H54 (cell line): Measurements from ENCODE around the gene TLCD1.
A peak's percentile ranks its signal among the peaks of the same experiment; 100 is the strongest.

ENCODE experiments used
- DNase-seq: peaks from one replicate; pipeline ENCODE4 v3.0.0; 2011; ENCODE audit warnings: low spot score, mixed read lengths; ENCODE audit not compliant: insufficient read length
- FAIRE-seq: peaks from 3 replicates; lab custom pipeline; 2011; peaks lifted over from hg19 to GRCh38; lab: Jason Lieb, UNC
- POLR2A ChIP-seq: IDR thresholded peaks from 2 replicates; pipeline ENCODE4 v1.6.1; 2011; ENCODE audit warnings: low read depth, mild to moderate bottlenecking, low read length

TLCD1 gene

GRCh38 chr17:28750178-28751047, 24.4 kb upstream of the TLCD1 start:
- DNase-seq (peak; percentile 78), FAIRE-seq (no peak)
- TF ChIP-seq POLR2A, result no peak

GRCh38 chr17:28749516-28750177, 23.6 kb upstream of the TLCD1 start:
- DNase-seq (no peak), FAIRE-seq (no peak)
- TF ChIP-seq POLR2A, result no peak

GRCh38 chr17:28748852-28749515, 23.0 kb upstream of the TLCD1 start:
- no peak for FAIRE-seq
- TF ChIP-seq POLR2A, result no peak

GRCh38 chr17:28747801-28748750, 22.0 kb upstream of the TLCD1 start:
- no peak for TF ChIP-seq POLR2A
- no peak for DNase-seq
- no peak for FAIRE-seq

More at GRCh38 chr17:28748852-28749515, 23.0 kb upstream of the TLCD1 start:
- no peak for DNase-seq

GRCh38 chr17:28747051-28747691, 21.1 kb upstream of the TLCD1 start:
- no peak for TF ChIP-seq POLR2A
- FAIRE-seq (no peak), DNase-seq (no peak)

GRCh38 chr17:28746611-28747050, 20.6 kb upstream of the TLCD1 start:
- FAIRE-seq (no peak), DNase-seq (no peak)
- no peak for TF ChIP-seq POLR2A

- DNase-seq (peak; percentile 83), FAIRE-seq (no peak)
- TF ChIP-seq POLR2A, result no peak
These were observed 19.9 kb upstream of the TLCD1 start for GRCh38 chr17:28745786-28746411.

- peak; percentile 33; the same call in 1 of the 2 replicates for TF ChIP-seq POLR2A
- FAIRE-seq, result no peak
- DNase-seq, result no peak
These were observed 19.1 kb upstream of the TLCD1 start for GRCh38 chr17:28744972-28745785.

GRCh38 chr17:28744104-28744971, 18.3 kb upstream of the TLCD1 start:
- DNase-seq (no peak), FAIRE-seq (no peak)
- peak; percentile 17; the same call in 1 of the 2 replicates for TF ChIP-seq POLR2A
